Measurements from ENCODE around the gene RARRES1. TPM values are rescaled to one million over a fixed set of nuclear protein-coding genes. Genes with fewer than 3 reads are reported as not detected.

Gene RARRES1
- total and polyA plus RNA-seq, 2 experiments from 2014 or later: 0.10 to 0.82 TPM

DNA sequence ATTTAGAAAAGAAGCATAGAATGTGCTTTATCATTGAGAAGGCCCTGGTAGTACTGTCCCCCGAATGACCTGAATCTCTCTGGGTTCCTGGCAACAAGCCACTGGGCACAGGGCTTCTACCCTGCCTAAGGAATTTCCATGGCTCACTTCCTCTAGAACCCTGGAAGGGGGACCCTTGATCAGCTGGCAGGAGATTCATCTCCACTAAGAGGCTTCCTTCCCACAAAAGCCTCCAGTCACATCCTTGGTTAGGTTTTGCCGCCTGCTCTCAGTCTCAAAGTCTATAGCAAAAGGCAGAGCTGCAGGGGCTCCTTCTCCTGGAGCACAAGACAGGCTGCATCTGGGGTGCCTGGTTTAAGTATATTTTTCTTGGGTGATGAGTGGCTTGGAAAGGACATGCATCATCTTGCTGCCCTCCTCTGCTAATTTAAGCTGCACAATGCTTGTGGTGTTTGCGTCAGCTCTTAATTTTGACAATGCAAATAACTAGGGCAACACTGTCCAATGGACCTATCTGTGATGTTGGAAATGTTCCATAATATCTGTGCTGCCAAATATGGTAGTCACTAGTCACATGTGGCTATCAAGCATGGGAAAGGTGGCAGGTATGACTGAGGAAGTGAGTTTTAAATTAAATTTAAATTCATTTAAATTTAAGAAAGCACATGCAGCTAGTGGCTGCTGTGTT lies 33.4 kb upstream of the RARRES1 start (continued):
- TF ChIP-seq NANOG (IDR thresholded peaks at IDR 0.05; ENCODE audit: borderline replicate concordance): no peak
- TF ChIP-seq EZH2phosphoT487 (IDR thresholded peaks at IDR 0.05; ENCODE audit: unreplicated experiment): no peak
- TF ChIP-seq, protein P1, sequence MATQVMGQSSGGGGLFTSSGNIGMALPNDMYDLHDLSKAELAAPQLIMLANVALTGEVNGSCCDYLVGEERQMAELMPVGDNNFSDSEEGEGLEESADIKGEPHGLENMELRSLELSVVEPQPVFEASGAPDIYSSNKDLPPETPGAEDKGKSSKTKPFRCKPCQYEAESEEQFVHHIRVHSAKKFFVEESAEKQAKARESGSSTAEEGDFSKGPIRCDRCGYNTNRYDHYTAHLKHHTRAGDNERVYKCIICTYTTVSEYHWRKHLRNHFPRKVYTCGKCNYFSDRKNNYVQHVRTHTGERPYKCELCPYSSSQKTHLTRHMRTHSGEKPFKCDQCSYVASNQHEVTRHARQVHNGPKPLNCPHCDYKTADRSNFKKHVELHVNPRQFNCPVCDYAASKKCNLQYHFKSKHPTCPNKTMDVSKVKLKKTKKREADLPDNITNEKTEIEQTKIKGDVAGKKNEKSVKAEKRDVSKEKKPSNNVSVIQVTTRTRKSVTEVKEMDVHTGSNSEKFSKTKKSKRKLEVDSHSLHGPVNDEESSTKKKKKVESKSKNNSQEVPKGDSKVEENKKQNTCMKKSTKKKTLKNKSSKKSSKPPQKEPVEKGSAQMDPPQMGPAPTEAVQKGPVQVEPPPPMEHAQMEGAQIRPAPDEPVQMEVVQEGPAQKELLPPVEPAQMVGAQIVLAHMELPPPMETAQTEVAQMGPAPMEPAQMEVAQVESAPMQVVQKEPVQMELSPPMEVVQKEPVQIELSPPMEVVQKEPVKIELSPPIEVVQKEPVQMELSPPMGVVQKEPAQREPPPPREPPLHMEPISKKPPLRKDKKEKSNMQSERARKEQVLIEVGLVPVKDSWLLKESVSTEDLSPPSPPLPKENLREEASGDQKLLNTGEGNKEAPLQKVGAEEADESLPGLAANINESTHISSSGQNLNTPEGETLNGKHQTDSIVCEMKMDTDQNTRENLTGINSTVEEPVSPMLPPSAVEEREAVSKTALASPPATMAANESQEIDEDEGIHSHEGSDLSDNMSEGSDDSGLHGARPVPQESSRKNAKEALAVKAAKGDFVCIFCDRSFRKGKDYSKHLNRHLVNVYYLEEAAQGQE (IDR thresholded peaks at IDR 0.05; ENCODE audit: unreplicated experiment): no peak

DNA sequence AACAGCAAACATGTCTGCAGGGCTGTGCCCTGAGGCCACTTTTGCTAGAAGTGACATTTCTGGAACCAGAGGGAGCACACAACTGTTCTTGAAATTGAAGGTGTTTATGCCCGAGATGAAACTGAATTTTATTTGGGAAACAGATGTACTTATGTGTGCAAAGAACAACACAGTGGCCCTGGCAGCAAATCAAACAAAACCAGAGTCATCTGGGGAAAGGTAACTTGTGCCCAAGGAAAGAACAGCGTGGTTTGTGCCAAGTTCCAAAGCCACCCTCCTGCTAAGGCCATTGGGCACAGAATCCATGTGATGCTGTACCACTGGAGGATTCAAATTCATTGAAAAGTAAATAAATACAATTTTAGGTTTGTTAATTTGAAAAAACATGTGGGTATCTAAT lies 31.2 kb upstream of the RARRES1 start:
- H3K79me2 ChIP-seq (replicated peaks; ENCODE audit: insufficient read depth): no peaks in the 10 kb centered on the region
- H3K27ac Mint-ChIP-seq: no peak overlapping the region
- no peaks in the 10 kb centered on the region for H3K36me3 ChIP-seq (ENCODE audit: insufficient read depth)
- H3K27me3 ChIP-seq (ENCODE audit: insufficient read depth): no peaks in the 10 kb centered on the region
- H4K20me1 ChIP-seq (replicated peaks; ENCODE audit: insufficient read depth): 0 out of 2 replicates have a peak, but pooled peaks cover 4% of the 10 kb centered on the region
- no peak for TF ChIP-seq JUNB (IDR thresholded peaks at IDR 0.05; ENCODE audit: unreplicated experiment)
- no peak overlapping the region for H3K4me3 Mint-ChIP-seq
- H3F3A ChIP-seq (replicated peaks; ENCODE audit: low read depth): no peaks in the 10 kb centered on the region
- H3K36me3 Mint-ChIP-seq (ENCODE audit: low read depth): no peaks in the 10 kb centered on the region
- DNase-seq (ENCODE audit: low spot score) (no peak), ATAC-seq (no peak)
- no peak overlapping the region for H3K4me3 ChIP-seq
- peaks cover 11% of the 10 kb centered on the region for H3K4me1 Mint-ChIP-seq
- H3K4me2 ChIP-seq: no peak overlapping the region
- H3K27me3 Mint-ChIP-seq (ENCODE audit: insufficient read depth, low read depth, poor library complexity): no peaks in the 10 kb centered on the region
- H3K4me1 ChIP-seq (ENCODE audit: insufficient read depth): peaks cover 5% of the 10 kb centered on the region; the same call in 1 of the 2 replicates
- H3K9me2 ChIP-seq (ENCODE audit: insufficient read depth): no peaks in the 10 kb centered on the region
- H2AFZ ChIP-seq: no peak overlapping the region
- no peak overlapping the region for H3K27ac ChIP-seq (ENCODE audit: low read depth)
- H3K9me3 Mint-ChIP-seq: no peaks in the 10 kb centered on the region

DNA sequence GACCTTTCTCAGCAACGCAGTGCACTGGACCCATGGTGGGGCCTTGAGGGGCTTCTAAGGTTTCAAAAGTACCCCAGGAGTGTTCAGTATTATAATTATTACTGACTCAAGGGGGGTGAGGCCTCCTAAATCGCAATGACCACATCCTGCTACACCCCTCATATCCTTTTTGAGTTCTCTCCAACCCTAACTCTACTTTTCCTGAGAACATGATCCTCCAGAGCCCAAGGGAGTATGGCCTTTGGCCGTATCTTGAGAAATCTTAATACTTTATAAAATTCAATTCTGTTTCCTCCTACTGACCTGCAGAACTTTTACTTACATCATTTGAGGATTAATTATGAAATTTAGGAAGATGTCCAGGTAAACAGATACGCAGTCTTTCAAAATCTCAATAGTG lies 30.4 kb upstream of the RARRES1 start:
- ATAC-seq (no peak), DNase-seq (ENCODE audit: low spot score) (no peak)
- Histone ChIP-seq H3K4me2 (no peak overlapping the region), H3K79me2 (replicated peaks; ENCODE audit: insufficient read depth) (no peaks in the 10 kb centered on the region), H3K27me3 (ENCODE audit: insufficient read depth) (no peaks in the 10 kb centered on the region), H3K9me2 (ENCODE audit: insufficient read depth) (no peaks in the 10 kb centered on the region), H2AFZ (no peak overlapping the region), H3K4me1 (ENCODE audit: insufficient read depth) (0 out of 2 replicates have a peak, but pooled peaks cover 1% of the 10 kb centered on the region), H3K36me3 (ENCODE audit: insufficient read depth) (no peaks in the 10 kb centered on the region), H3K4me3 (no peak overlapping the region), H4K20me1 (replicated peaks; ENCODE audit: insufficient read depth) (0 out of 2 replicates have a peak, but pooled peaks cover 4% of the 10 kb centered on the region), H3F3A (replicated peaks; ENCODE audit: low read depth) (no peaks in the 10 kb centered on the region), H3K27ac (ENCODE audit: low read depth) (no peak overlapping the region)
- no peaks in the 10 kb centered on the region for H3K9me3 Mint-ChIP-seq
- no peak overlapping the region for H3K4me3 Mint-ChIP-seq
- no peaks in the 10 kb centered on the region for H3K27me3 Mint-ChIP-seq (ENCODE audit: insufficient read depth, low read depth, poor library complexity)
- H3K4me1 Mint-ChIP-seq: peaks cover 5% of the 10 kb centered on the region
- no peaks in the 10 kb centered on the region for H3K36me3 Mint-ChIP-seq (ENCODE audit: low read depth)
- no peak overlapping the region for H3K27ac Mint-ChIP-seq
- TF ChIP-seq NANOG (IDR thresholded peaks at IDR 0.05; ENCODE audit: borderline replicate concordance) (no peak), CREB1 (CRISPR knock-in tag; IDR thresholded peaks at IDR 0.05; ENCODE audit: low read depth) (no peak), EZH2 (IDR thresholded peaks at IDR 0.05; ENCODE audit: low read depth, unreplicated experiment) (no peak)
- TF ChIP-seq, protein P1 (IDR thresholded peaks at IDR 0.05; ENCODE audit: unreplicated experiment): no peak

All from GM23338 (cell line).